Tongue (tissue), 2 donors: Measurements from ENCODE around the gene LYSMD1. TPM values are rescaled to one million over a fixed set of nuclear protein-coding genes. Genes with fewer than 3 reads are reported as not detected.
"Not testable (repeated sequence)": the region's sequence is repeated elsewhere in the genome, so short reads cannot be mapped to it uniquely, and the experiment has no call there.

ENCODE experiments used
- DNase-seq: peaks from one replicate; pipeline ENCODE4 v3.0.0-alpha.2; 2015
- total RNA-seq: library from RNA; depleted of rRNA; stranded (reverse); fragments of >200 nt; gene quantifications from one replicate; pipeline ENCODE4 v1.2.3, GENCODE V29; 2014

LYSMD1 gene
- 7.1 TPM for total RNA-seq

- DNase-seq, result peak; percentile 100
Observed at GRCh38 chr1:151165738-151166504, at the start of gene LYSMD1, which contains the start of gene SCNM1. LYSMD1 (minus strand) TSS chr1:151165902; CDS start chr1:151165258, 644 bp downstream. SCNM1 (plus strand) TSS chr1:151166144; CDS start chr1:151166153, 9 bp downstream.

- DNase-seq, result no peak
Observed at GRCh38 chr1:151213560-151213959, 47.9 kb upstream of the LYSMD1 start.

DNA sequence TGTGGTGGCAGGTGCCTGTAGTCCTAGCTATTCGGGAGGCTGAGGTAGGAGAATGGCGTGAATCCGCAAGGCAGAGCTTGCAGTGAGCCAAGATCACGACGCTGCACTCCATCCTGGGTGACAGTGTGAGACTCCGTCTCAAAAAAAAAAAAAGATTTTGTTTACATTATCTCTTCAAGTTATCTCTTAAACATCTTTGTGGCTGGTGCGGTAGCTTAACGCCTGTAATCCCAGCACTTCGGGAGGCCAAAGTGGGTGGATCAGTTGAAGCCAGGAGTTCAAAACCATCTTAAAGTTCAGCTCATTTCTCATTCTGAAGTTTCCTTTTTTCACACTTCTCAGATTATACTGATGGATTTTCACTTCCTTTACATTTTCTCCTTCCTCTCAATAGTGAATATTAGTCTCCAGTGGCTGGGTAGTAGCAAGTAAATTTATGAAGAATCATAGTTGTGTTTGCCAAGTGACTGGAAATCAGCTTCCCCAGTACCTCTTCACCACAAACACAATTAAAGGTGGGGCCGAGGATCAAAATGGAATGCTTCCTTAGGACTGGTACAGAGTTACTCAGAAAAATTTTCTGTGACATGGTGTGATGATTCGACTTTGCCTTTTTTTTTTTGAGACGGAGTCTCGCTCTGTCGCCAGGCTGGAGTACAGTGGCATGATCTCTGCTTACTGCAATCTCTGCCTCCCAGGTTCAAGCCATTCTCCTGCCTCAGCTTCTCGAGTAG is 46.4 kb upstream of the LYSMD1 start:
- DNase-seq, result no peak

GRCh38 chr1:151210830-151211229 is 45.1 kb upstream of the LYSMD1 start:
- no peak for DNase-seq

DNA sequence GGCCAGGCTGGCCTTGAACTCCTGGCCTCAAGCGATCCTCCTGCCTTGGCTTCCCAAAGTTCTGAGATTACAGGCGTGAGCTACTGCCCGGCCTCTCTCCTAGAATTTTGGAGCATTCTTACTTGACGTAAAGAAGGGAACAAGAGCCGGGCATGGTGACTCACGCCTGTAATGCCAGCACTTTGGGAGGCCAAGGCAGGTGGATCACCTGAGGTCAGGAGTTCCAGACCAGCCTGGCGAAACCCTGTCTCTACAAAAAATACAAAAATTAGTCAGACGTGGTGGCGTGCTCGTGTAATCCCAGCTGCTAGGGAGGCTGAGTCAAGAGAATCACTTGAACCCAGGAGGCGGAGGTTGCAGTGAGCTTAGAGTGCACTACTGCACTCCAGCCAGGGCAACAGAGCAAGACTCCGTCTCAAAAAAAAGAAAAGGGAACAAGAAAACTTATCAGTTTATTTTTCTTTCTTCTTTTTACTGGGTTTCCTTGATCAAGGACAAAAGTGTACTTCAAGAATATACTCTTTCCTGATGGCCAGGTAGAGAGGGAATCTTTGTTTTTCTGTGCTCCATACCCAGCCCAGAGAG is 39.8 kb upstream of the LYSMD1 start:
- not testable (repeated sequence) for DNase-seq

DNA sequence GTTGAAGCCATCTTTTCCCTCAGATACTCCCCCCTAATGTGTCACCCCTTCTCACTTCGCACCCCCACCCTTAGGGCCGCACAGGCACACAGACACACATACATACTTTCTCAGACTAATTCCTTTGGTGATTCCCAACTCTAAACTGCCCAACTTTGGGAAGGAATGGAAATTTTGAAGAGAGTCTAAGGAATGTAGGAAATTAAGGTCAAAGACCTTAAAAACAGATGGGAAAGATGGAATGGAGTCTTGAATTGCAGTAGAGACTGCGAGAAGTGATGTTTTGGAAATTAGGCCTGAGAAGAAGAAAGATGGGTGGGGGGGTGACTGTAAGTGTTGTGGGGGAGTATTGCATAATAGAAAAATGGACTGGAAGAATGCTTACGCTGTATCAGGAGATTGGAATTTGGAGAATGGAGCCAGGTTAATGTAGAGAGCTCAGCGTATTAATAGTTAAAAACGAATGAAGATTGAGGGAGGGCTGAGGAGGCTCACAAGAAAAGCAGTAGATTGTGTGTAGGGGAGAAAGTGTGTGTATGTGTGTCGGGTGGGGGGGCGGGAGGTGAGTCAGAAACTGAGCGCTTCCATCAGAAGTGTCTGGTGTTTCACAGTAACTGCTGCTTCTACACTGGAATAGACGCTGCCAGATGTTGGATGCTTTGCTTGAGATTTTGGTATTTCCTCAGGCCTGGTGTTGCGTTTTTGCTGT is 34.3 kb upstream of the LYSMD1 start:
- DNase-seq, result peak; percentile 27

GRCh38 chr1:151198254-151199127 is 32.8 kb upstream of the LYSMD1 start, which contains the start of gene PIP5K1A:
PIP5K1A (plus strand) TSS chr1:151198552; CDS start chr1:151198997, 445 bp downstream.
- peak; percentile 100 for DNase-seq

- no peak for DNase-seq
Observed at GRCh38 chr1:151197863-151198253, 32.2 kb upstream of the LYSMD1 start.

GRCh38 chr1:151196292-151196800 is 30.6 kb upstream of the LYSMD1 start:
- DNase-seq, result peak; percentile 90

- DNase-seq, result peak; percentile 44
Observed at GRCh38 chr1:151194894-151195594, 29.3 kb upstream of the LYSMD1 start.

DNA sequence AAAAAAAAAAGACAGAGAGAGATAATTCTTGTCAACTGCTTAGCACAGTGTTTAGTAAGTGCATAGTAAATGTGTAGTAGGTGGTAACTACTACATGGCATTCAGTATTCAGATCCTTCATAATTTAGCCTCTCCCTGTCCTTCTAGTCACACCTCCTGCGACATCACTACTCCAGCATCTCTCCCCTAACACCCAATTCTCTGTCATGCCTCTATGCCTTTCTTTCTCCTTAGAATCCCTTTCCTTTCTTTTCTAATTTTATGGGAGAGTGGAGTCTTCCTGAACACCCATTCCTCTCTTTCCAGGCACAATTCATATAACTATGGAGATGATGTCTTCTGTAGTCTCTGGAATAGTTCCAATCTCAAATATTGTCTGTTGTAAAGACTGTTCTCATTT is 28.2 kb upstream of the LYSMD1 start:
- DNase-seq, result no peak

- no peak for DNase-seq
Observed at GRCh38 chr1:151193304-151193703, 27.6 kb upstream of the LYSMD1 start.

DNA sequence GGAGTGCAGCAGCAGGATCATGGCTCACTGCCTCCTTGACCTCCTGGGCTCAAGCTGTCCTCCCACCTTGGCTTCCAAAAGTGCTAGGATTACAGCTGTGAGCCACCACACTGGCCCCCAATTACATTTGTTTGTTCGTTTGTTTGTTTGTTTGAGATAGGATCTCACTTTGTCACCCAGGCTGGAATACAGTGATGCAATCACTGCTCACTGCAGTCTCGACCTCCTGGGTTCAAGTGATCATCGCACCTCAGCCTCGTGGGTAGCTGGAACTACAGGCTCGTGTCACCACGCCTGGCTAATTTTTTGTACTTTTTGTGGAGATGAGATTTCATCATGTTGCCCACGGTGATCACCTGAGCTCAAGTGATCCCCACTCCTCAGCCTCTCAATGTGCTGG is 26.3 kb upstream of the LYSMD1 start:
- no peak for DNase-seq

- DNase-seq, result peak; percentile 96
Observed at GRCh38 chr1:151189637-151190445, 24.1 kb upstream of the LYSMD1 start, which contains the start of gene VPS72. VPS72 (minus strand) TSS chr1:151190197; CDS start chr1:151190121, 76 bp downstream.

DNA sequence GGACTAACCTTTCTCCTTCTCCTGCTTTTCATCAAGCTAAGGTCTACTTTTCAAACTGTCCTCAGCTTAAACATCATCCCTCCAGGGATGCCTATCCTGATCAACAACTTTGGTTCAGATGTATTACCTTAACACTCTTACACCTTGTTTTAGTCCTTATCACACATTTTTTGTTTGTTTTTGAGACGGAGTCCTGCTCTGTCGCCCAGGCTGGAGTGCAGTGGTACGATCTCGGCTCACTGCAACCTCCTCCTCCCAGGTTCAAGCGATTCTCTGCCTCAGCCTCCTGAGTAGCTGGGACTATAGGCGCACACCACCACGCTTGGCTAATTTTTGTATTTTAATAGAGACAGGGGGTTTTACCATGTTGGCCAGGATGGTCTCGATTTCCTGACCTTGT is 23.0 kb upstream of the LYSMD1 start:
- DNase-seq, result not testable (repeated sequence)

GRCh38 chr1:151187205-151187604 is 21.5 kb upstream of the LYSMD1 start:
- no peak for DNase-seq

- DNase-seq, result no peak
Observed at GRCh38 chr1:151184211-151184610, 18.5 kb upstream of the LYSMD1 start.

DNA sequence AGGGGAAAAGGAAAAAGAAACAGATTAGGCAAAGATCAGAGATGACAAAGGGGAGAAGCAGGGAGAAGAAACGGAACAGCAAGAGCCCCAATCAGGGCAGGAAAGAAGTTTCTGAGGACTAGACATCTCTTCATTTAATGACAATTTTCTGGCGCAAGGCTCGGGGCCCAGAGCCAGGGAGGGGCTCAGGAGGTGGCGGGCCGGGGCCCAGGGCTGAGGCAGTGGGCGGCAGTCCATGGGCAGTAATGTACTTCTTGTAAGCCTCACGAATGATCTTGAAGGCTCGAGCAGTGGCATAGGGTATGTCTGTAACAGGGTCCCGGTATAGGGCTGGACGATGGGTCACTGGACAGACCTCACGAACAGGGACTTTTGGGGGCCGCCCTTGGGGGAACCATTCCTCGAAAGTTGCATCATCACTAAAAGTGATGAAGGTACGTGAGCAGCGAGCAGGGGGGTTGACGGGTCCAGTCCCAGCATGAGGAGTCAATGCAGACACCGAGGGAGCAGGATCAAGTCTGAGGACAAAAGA is 10.9 kb upstream of the LYSMD1 start:
- DNase-seq, result no peak

DNA sequence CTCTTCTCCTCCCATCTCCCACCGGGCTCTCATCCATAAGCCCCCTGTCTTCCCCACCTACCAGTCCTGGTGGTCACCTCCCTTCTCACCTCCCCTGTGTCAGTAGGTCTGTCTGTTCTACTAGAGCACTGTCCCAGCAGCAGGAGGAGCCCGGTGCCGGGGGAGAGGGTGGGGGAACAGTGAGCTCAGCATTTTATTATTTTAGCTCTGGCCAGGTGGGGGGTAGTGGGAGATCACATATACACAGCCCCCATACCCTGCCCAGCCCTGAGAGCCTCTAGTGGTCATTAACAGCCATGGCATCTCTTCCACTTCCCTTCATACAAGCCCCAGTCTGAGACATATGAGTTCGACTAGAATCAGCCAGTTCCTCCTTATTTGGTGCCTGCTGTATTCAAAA is 10.2 kb upstream of the LYSMD1 start, which contains the start of gene TMOD4:
Gene TMOD4, minus strand, starts transcription at position 119 of the 400 bp plus-strand sequence. CDS start 1,106 bp downstream, outside the sequence.
- peak; percentile 54 for DNase-seq
